SK-N-SH (cell line): Measurements from ENCODE around the gene MAPK4. TPM values are rescaled to one million over a fixed set of nuclear protein-coding genes. Genes with fewer than 3 reads are reported as not detected.

ENCODE experiments used
- CTCF ChIA-PET: fragments of 300-600, 350-600 bp; formaldehyde crosslinking; extraction: SDS; loops from one replicate; lab custom pipeline; 2021; lab: Yijun Ruan, JAX
- POLR2A ChIA-PET: fragments of 350-600 bp; sonication (Branson Sonifier 250); formaldehyde crosslinking; extraction: SDS; loops from one replicate; lab custom pipeline; 2020; ENCODE audit warnings: antibody characterized with exemption, inconsistent platforms; lab: Yijun Ruan, JAX
- DNase-seq: peaks from one replicate; pipeline ENCODE4 v3.0.0; 2012
- H2AFZ ChIP-seq: fragments of 200-600 bp; sonication (generic); 2 replicates; pipeline ENCODE4 v1.8.1; 2016; ENCODE audit warnings: antibody characterized with exemption, mild to moderate bottlenecking, low read depth
- H3F3A ChIP-seq: fragments of 200-600 bp; sonication (generic); replicated peaks from 2 replicates; pipeline ENCODE3; 2016; ENCODE audit warnings: antibody characterized with exemption, mild to moderate bottlenecking; ENCODE audit not compliant: insufficient read depth
- H3K27ac ChIP-seq, 2 experiments: fragments of 200-500 bp in 1 of 2; fragments of 200-600 bp in 1 of 2; sonication (Bioruptor generic) in 1 of 2; sonication (generic), shearing (Covaris generic) in 1 of 2; 2 replicates each; pipeline versions ENCODE4 v1.5.1 to v1.6.1; 2014 to 2016; ENCODE audit warnings: low read depth in 2 of 2, inconsistent platforms in 1 of 2, low read length in 1 of 2, mild to moderate bottlenecking in 1 of 2, mixed read lengths in 1 of 2
- H3K27me3 ChIP-seq: fragments of 200-600 bp; sonication (generic), shearing (Covaris generic); 2 replicates; pipeline ENCODE4 v1.6.1; 2016; ENCODE audit warnings: mixed run types; ENCODE audit not compliant: insufficient read depth
- H3K36me3 ChIP-seq, 2 experiments: fragments of 200-500 bp in 1 of 2; fragments of 200-600 bp in 1 of 2; sonication (Bioruptor generic) in 1 of 2; sonication (generic) in 1 of 2; replicated peaks in 1 of 2; 2 replicates each; pipeline versions ENCODE3 to v1.5.1; 2014 to 2016; ENCODE audit warnings: low read length in 1 of 2, mild to moderate bottlenecking in 1 of 2; ENCODE audit not compliant: insufficient read depth in 2 of 2, control insufficient read depth in 1 of 2
- H3K4me1 ChIP-seq, 2 experiments: fragments of 200-500 bp in 1 of 2; fragments of 200-600 bp in 1 of 2; sonication (Bioruptor generic) in 1 of 2; sonication (generic), shearing (Covaris generic) in 1 of 2; 2 replicates each; pipeline versions ENCODE4 v1.5.1 to v1.6.1; 2014 to 2016; ENCODE audit warnings: low read depth in 1 of 2, low read length in 1 of 2, mixed run types in 1 of 2; ENCODE audit not compliant: insufficient read depth in 2 of 2, control insufficient read depth in 1 of 2
- H3K4me2 ChIP-seq: fragments of 200-600 bp; sonication (generic), shearing (Covaris generic); 2 replicates; pipeline ENCODE4 v1.6.1; 2017; ENCODE audit warnings: mixed run types
- H3K4me3 ChIP-seq, 2 experiments: fragments of 200-500 bp in 1 of 2; fragments of 200-600 bp in 1 of 2; sonication (Bioruptor generic) in 1 of 2; sonication (generic), shearing (Covaris generic) in 1 of 2; 2 replicates each; pipeline versions ENCODE4 v1.5.1 to v1.8.1; 2014 to 2016; ENCODE audit warnings: low read depth in 2 of 2, inconsistent platforms in 1 of 2, low read length in 1 of 2, mild to moderate bottlenecking in 1 of 2, mixed read lengths in 1 of 2, moderate library complexity in 1 of 2
- H3K79me2 ChIP-seq: fragments of 200-600 bp; sonication (generic); 2 replicates; pipeline ENCODE4 v1.8.1; 2017; ENCODE audit warnings: mild to moderate bottlenecking; ENCODE audit not compliant: insufficient read depth
- H3K9ac ChIP-seq: fragments of 200-600 bp; sonication (generic); 2 replicates; pipeline ENCODE4 v1.6.1; 2017; ENCODE audit warnings: mixed run types
- H3K9me2 ChIP-seq: fragments of 200-600 bp; sonication (generic); 2 replicates; pipeline ENCODE4 v1.6.1; 2017; ENCODE audit warnings: mixed run types
- H3K9me3 ChIP-seq: fragments of 200-600 bp; sonication (generic); 2 replicates; pipeline ENCODE4 v1.6.1; 2017; ENCODE audit warnings: mixed run types, mild to moderate bottlenecking, moderate library complexity
- H4K20me1 ChIP-seq: fragments of 200-600 bp; sonication (generic); 2 replicates; pipeline ENCODE4 v1.6.1; 2017; ENCODE audit warnings: mild to moderate bottlenecking, mixed run types; ENCODE audit not compliant: insufficient read depth
- CHD2 ChIP-seq: fragments of 150-350 bp; IDR thresholded peaks from 2 replicates; pipeline ENCODE4 v1.6.1; 2018; ENCODE audit warnings: low read length; ENCODE audit not compliant: partially characterized antibody
- CTCF ChIP-seq: fragments of 200-600 bp; sonication (generic); IDR thresholded peaks from 2 replicates; pipeline ENCODE4 v1.6.1; 2017; ENCODE audit warnings: antibody characterized with exemption, mild to moderate bottlenecking, moderate library complexity
- ELF1 ChIP-seq: IDR thresholded peaks from 2 replicates; pipeline ENCODE4 v1.4.0; 2012
- EZH2phosphoT487 ChIP-seq: fragments of 200-600 bp; sonication (generic); IDR thresholded peaks from 2 replicates; pipeline ENCODE4 v1.6.1; 2017; ENCODE audit warnings: low read depth, mixed run types, mild to moderate bottlenecking, antibody characterized with exemption, moderate library complexity, borderline replicate concordance
- GATA2 ChIP-seq: sonication (generic); formaldehyde crosslinking; IDR thresholded peaks from 2 replicates; pipeline ENCODE4 v1.5.0; 2020; ENCODE audit warnings: mild to moderate bottlenecking, missing genetic modification reagents
- IRF3 ChIP-seq: fragments of 150-350 bp; IDR thresholded peaks from 2 replicates; pipeline ENCODE4 v1.6.1; 2016; ENCODE audit warnings: mild to moderate bottlenecking, low read depth, low read length
- MEF2A ChIP-seq: IDR thresholded peaks from 2 replicates; pipeline ENCODE4 v1.4.0; 2012; ENCODE audit warnings: low read depth, borderline replicate concordance
- POLR2AphosphoS5 ChIP-seq: IDR thresholded peaks from 2 replicates; pipeline ENCODE4 v1.6.1; 2012; ENCODE audit warnings: low read depth, low read length
- REST ChIP-seq: IDR thresholded peaks from 2 replicates; pipeline ENCODE4 v1.6.1; 2012; ENCODE audit warnings: mild to moderate bottlenecking, low read depth, low read length, moderate library complexity
- RFX5 ChIP-seq: IDR thresholded peaks from 2 replicates; pipeline ENCODE4 v1.6.1; 2012; ENCODE audit warnings: mild to moderate bottlenecking, improper control_type of control experiment, low read length
- RXRA ChIP-seq: IDR thresholded peaks from 2 replicates; pipeline ENCODE4 v1.4.0; 2012; ENCODE audit warnings: low read depth, mild to moderate bottlenecking, borderline replicate concordance
- SIN3A ChIP-seq: IDR thresholded peaks from 2 replicates; pipeline ENCODE4 v1.6.1; 2012; ENCODE audit warnings: low read depth, mild to moderate bottlenecking, low read length, moderate library complexity, borderline replicate concordance
- TCF12 ChIP-seq: IDR thresholded peaks from 2 replicates; pipeline ENCODE4 v1.4.0; 2012
- TEAD4 ChIP-seq: IDR thresholded peaks from 2 replicates; pipeline ENCODE4 v1.4.0; 2012; ENCODE audit warnings: mild to moderate bottlenecking, borderline replicate concordance; ENCODE audit not compliant: insufficient read depth
- WGBS: methylation state at CpG from one replicate; pipeline ENCODE4 v1.1.6; 2017; ENCODE audit warnings: low lambda C conversion rate; 5-methylcytosine and 5-hydroxymethylcytosine counted together
- polyA plus RNA-seq, 3 experiments: library from polyadenylated mRNA; depleted of rRNA; stranded (reverse); fragments of >200 nt; gene quantifications; 2 replicates each; pipeline ENCODE4 v1.2.3, GENCODE V29; 2012
- TF ChIP-seq, protein P1 (sequence below): fragments of 150-350 bp; IDR thresholded peaks from 2 replicates; pipeline ENCODE4 v1.6.1; 2017; ENCODE audit warnings: antibody characterized with exemption, low read length, low read depth, borderline replicate concordance
- TF ChIP-seq, protein P2 (sequence below): IDR thresholded peaks from 2 replicates; pipeline ENCODE4 v1.4.0; 2012; ENCODE audit warnings: low read depth, borderline replicate concordance
- TF ChIP-seq, protein P3 (sequence below): IDR thresholded peaks from 2 replicates; pipeline ENCODE4 v1.4.0; 2012; ENCODE audit warnings: low read depth

The MAPK4 gene
- polyA plus RNA-seq, 1 of the 3 experiments (the other 2 are of a cell fraction): 0.02 TPM

DNA sequence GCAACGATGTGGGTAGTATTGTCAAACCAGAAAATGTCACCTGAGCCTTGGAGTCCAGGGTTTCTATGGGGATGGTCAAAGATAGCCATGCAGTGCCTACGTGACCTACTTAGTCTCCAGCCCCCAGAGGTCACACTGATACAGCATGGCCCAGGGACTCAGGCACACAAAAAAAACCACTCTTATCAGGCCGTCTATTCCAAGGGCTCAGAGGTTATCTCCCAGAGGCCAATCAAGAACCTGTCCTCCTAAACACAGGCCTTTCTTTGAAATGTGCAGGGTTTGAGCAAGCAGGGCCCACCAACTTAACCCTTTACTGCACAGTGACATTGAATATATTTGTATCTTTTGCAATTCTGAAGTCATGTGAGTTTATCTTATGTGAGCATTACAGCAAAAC is 177.2 kb downstream of the MAPK4 start:
- Histone ChIP-seq H3K9me3 (no peaks in the 10 kb centered on the region), H3K36me3 (no peaks in the 10 kb centered on the region), H3K9me2 (no peaks in the 10 kb centered on the region), H3K79me2 (no peaks in the 10 kb centered on the region), H3K9ac (no peak overlapping the region), H3K27me3 (no peaks in the 10 kb centered on the region), H3K4me1 (no peaks in the 10 kb centered on the region; a peak in 1 of 4 replicates), H3K4me3 (no peak overlapping the region), H3K27ac (no peak overlapping the region), H4K20me1 (no peaks in the 10 kb centered on the region), H2AFZ (no peak overlapping the region), H3K4me2 (no peak overlapping the region), H3F3A (no peaks in the 10 kb centered on the region)
- CTCF ChIA-PET: no interaction called here
- POLR2A ChIA-PET: no interaction called here
- DNase-seq: no peak
- WGBS: 24% methylated on average over 3 of the region's 3 CpGs
- TF ChIP-seq RXRA: no peak

GRCh38 chr18:50738098-50738757 is 178.3 kb downstream of the MAPK4 start:
- Histone ChIP-seq H3K9me3 (no peaks in the 10 kb centered on the region), H3F3A (no peaks in the 10 kb centered on the region), H4K20me1 (no peaks in the 10 kb centered on the region), H3K9me2 (no peaks in the 10 kb centered on the region), H3K27ac (no peak overlapping the region), H2AFZ (no peak overlapping the region), H3K79me2 (no peaks in the 10 kb centered on the region), H3K4me3 (no peak overlapping the region), H3K27me3 (no peaks in the 10 kb centered on the region), H3K4me2 (no peak overlapping the region), H3K9ac (no peak overlapping the region), H3K36me3 (no peaks in the 10 kb centered on the region), H3K4me1 (no peaks in the 10 kb centered on the region; a peak in 1 of 4 replicates)
- TF ChIP-seq TEAD4 (no peak), CHD2 (no peak), POLR2AphosphoS5 (no peak), GATA2 (CRISPR knock-in tag) (no peak), EZH2phosphoT487 (no peak), ELF1 (no peak), MEF2A (no peak), CTCF (no peak), TCF12 (no peak), SIN3A (no peak), RFX5 (no peak), REST (no peak), IRF3 (no peak)
- TF ChIP-seq, protein P1, sequence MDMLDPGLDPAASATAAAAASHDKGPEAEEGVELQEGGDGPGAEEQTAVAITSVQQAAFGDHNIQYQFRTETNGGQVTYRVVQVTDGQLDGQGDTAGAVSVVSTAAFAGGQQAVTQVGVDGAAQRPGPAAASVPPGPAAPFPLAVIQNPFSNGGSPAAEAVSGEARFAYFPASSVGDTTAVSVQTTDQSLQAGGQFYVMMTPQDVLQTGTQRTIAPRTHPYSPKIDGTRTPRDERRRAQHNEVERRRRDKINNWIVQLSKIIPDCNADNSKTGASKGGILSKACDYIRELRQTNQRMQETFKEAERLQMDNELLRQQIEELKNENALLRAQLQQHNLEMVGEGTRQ: no peak
- TF ChIP-seq, protein P2, sequence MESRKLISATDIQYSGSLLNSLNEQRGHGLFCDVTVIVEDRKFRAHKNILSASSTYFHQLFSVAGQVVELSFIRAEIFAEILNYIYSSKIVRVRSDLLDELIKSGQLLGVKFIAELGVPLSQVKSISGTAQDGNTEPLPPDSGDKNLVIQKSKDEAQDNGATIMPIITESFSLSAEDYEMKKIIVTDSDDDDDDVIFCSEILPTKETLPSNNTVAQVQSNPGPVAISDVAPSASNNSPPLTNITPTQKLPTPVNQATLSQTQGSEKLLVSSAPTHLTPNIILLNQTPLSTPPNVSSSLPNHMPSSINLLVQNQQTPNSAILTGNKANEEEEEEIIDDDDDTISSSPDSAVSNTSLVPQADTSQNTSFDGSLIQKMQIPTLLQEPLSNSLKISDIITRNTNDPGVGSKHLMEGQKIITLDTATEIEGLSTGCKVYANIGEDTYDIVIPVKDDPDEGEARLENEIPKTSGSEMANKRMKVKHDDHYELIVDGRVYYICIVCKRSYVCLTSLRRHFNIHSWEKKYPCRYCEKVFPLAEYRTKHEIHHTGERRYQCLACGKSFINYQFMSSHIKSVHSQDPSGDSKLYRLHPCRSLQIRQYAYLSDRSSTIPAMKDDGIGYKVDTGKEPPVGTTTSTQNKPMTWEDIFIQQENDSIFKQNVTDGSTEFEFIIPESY: no peak
- TF ChIP-seq, protein P3, sequence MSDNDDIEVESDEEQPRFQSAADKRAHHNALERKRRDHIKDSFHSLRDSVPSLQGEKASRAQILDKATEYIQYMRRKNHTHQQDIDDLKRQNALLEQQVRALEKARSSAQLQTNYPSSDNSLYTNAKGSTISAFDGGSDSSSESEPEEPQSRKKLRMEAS: no peak
- WGBS: 44% methylated on average over 7 of the region's 7 CpGs
- POLR2A ChIA-PET: no interaction called here
- no peak for DNase-seq
- CTCF ChIA-PET: no interaction called here
